Hematopoietic multipotent progenitor cell treated with erythropoietin and hydrocortisone succinate and interleukin-3 and kit ligand, for 17 days (in vitro differentiated cells): ENCODE measurements around the gene METTL21A.
A peak's percentile ranks its signal among the peaks of the same experiment; 100 is the strongest.

ENCODE experiments used
- DNase-seq: peaks from one replicate; pipeline ENCODE4 v3.0.0-alpha.2; 2015; ENCODE audit warnings: low spot score

Gene METTL21A

GRCh38 chr2:207624185-207625013 lies 795 bp downstream of the METTL21A start:
- peak; percentile 38 for DNase-seq

GRCh38 chr2:207621501-207622039 lies 3.6 kb downstream of the METTL21A start:
- no peak for DNase-seq

DNA sequence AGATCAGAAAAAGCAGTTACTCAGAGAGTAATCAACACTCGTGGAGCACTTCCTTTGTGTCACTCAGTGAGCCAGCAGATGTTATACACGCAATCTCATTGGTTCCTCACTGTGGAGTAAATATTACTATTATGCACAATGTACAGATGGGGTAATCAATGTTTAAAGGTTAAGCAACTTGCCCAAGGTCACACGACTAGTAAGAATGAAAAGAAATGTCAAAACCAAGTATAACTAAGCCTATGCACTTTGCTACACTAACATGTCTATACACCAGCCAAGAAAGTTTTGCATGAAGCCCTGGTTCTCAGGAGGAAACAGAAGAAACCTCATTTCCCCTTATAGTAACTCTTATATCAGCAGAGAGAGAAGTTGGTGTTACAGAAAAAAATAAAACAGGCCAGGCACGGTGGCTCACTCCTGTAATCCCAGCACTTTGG lies 5.4 kb downstream of the METTL21A start:
- DNase-seq, result no peak

GRCh38 chr2:207617011-207617671 lies 8.1 kb downstream of the METTL21A start:
- DNase-seq, result no peak

- DNase-seq, result no peak
These were observed 9.0 kb downstream of the METTL21A start for GRCh38 chr2:207616185-207616584.

- no peak for DNase-seq
These were observed 10.4 kb downstream of the METTL21A start for GRCh38 chr2:207614824-207615223.

- DNase-seq, result no peak
These were observed 12.5 kb downstream of the METTL21A start for GRCh38 chr2:207612714-207613113.

- no peak for DNase-seq
These were observed 18.4 kb downstream of the METTL21A start for GRCh38 chr2:207606829-207607228.

DNA sequence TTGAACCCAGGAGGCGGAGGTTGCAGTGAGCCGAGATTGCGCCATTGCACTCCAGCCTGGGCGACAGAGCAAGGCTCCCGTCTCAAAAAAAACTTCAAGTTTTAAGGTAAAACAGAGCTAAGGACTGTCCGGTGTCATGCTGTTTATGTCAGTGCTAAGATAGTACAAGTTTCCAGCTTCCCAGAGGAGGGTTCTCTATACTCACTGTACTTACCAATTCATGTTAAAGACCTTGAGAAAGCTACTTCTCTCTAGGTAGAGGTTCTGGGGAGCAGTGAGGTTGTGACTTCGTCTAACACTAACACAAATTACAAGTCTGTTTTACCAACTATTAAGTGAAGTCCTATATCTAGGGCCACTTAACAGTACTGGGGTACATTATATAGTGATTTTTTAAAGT lies 18.8 kb downstream of the METTL21A start:
- no peak for DNase-seq

DNA sequence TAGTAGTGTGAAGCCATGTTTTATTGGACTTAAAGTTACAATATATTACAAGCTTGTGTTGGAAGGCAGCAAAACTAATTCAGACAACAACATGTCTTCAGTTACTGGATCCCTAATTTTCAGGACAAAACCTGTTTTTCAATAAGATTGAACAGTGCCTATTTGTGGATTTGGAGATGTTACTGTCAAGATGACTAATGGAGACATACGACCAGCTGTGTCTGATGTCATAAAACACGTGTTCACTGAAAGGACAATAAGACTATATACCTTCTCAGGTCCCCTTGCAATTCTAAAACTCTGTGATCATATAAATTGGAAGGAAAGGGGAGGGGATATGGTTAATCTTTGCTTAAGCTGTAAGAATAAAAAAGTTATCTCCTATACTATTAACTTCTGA lies 21.7 kb downstream of the METTL21A start:
- no peak for DNase-seq

DNA sequence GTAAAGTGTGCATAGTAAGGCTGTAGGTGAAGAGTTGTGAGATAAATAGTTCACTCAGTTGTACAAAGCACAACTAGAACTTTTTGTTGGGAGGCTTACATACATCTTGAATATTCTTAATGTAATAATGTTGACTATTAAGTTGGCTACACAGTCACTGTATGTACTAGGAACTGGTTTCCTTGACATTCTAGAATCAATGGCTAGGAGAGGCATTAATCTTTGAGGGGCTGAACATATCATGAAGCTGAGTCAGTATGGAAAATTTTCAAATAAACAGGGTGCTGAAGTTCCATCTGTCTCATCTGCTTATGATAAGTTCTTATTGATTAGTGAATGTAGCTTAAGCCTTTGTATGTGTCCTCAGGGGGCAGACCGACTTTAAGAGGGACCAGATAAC lies 23.4 kb downstream of the METTL21A start:
- DNase-seq, result no peak

- DNase-seq, result no peak
These were observed 25.0 kb downstream of the METTL21A start for GRCh38 chr2:207600231-207600630.

DNA sequence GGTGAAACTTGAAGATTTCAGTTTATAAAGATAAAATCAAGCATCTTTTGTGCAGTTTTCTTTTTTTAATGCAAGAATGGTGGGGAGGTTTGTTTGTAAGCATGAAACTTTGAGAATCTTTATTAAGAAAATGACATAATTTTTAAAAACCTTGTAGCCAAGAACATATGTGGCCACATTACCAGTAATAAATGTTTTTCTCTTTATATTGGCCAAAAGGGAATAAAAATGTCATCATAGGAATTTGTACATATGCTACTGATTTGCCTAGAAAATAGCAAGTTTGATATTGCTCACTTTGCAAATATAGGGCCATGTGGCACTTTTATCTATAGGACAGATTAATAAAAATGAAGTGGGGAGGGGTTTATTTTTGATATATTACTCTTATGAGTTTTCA lies 25.6 kb downstream of the METTL21A start:
- DNase-seq, result no peak

DNA sequence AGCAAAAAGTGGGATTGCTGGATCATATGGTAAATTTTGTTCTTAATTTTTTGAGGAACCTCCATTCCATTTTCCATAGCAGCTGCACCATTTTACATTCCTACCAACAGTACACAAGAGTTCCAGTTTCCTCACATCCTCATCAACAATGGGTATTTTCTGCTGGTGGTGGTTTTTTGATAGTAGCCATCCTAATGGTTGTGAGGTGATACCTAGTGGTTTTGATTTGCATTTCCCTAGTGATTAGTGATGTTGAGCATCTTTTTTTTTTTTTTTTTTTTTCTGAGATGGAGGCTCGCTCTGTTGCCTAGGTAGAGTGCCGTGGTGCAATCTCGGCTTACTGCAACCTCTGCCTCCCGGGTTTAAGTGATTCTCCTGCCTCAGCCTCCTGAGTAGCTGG lies 30.5 kb downstream of the METTL21A start:
- DNase-seq, result no peak

- no peak for DNase-seq
These were observed 30.9 kb downstream of the METTL21A start for GRCh38 chr2:207594264-207594663.

- no peak for DNase-seq
These were observed 31.9 kb downstream of the METTL21A start for GRCh38 chr2:207593277-207593676.

DNA sequence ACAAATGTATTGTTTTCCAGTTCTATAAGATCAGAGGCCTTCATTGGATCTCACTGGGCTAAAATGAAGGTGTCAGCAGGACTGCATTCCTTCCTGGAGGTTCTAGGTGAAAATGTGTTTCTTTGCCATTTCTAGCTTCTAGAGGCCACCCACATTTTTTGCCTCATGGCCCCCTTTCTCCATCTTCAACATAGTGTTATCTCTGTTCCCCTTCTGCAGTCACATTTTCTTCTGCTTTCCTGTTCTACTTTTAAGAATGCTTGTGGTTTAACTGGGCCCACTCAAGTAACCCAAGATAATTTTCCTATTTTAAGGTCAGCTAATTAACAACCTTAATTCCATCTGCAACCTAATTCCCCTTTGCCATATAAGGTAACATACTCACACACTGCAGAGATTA lies 36.1 kb downstream of the METTL21A start:
- no peak for DNase-seq

- no peak for DNase-seq
These were observed 37.9 kb downstream of the METTL21A start for GRCh38 chr2:207587305-207587704.

DNA sequence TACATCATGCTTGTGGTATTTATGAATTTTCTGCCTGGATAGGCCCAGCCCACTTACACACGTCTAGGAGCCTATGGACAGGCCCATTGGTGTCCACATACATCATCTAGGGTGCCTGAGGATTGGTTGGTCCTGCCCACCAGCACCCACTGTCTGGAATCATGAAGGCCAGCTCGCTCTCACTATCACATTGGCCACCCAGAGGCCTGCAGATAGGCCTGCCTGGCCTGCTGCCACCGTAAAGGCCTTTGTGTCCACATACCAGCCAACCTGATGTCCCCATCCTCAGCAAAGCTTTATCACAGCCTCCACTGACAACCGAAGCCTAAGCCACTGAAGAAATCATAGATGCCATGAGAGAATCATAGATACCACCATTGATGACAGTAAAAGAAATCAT lies 40.2 kb downstream of the METTL21A start:
- DNase-seq, result no peak

DNA sequence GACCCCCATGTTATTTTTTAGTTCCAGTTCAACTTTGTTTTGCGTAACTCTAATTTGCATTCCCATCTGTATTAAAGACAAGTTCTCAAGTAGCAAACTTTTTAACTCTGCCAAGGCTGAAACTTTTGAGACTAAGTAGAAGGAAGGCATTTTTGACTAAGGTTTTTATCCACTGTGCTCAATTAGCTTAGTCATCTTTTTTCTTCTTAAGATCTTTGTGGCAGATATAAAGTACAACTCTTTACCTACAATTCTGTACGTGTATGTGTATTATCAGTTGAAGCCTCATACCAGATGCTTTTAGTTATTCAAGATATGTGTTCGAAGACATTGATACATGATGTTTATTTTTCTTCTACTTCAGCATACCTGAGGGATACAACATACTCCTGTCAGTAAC lies 53.8 kb downstream of the METTL21A start:
- no peak for DNase-seq

DNA sequence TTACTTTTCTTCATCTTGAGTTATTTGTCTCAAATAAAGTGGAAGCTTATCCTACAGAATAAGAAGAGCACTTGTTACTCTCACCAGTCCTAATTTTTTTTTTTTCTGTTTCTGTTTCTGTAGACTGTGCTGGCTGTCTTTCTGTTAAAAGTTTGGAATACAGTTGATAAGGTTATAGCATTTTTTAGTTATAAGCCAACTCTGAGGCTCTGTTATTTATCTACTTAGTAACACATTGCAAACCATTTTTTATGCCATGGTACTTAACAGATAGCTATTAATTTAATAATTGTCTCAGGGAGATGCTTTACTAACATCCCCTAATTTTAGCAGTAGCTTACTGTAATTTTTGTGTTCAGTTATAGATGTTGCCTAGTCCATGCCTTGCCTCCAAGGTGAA lies 57.5 kb downstream of the METTL21A start:
- DNase-seq, result peak; percentile 47

GRCh38 chr2:207565736-207566500 lies 59.3 kb downstream of the METTL21A start:
- no peak for DNase-seq
